GM23338 (cell line): ENCODE data around the gene KCTD2. TPM values are rescaled to one million over a fixed set of nuclear protein-coding genes. Genes with fewer than 3 reads are reported as not detected.

Experiments used
- ATAC-seq: fragments of 200-7000 bp; cut with Tn5 transposase; 3 replicates; pipeline ENCODE4 v1.9.1; 2020
- DNase-seq: peaks from one replicate; pipeline ENCODE4 v3.0.0-alpha.2; 2015; ENCODE audit warnings: low spot score
- H2AFZ ChIP-seq: fragments of 200-600 bp; sonication (generic); 2 replicates; pipeline ENCODE4 v1.8.0; 2016; ENCODE audit warnings: antibody characterized with exemption, mild to moderate bottlenecking, moderate library complexity
- H3F3A ChIP-seq: fragments of 200-600 bp; sonication (generic); replicated peaks from 2 replicates; pipeline ENCODE4 v1.8.0; 2017; ENCODE audit warnings: antibody characterized with exemption, mixed run types, low read depth
- H3K27ac ChIP-seq: fragments of 200-600 bp; sonication (generic); 2 replicates; pipeline ENCODE4 v1.6.1; 2016; ENCODE audit warnings: low read depth
- H3K27me3 ChIP-seq: fragments of 200-600 bp; sonication (generic); 2 replicates; pipeline ENCODE4 v1.8.0; 2016; ENCODE audit warnings: mild to moderate bottlenecking, mixed run types, moderate library complexity; ENCODE audit not compliant: insufficient read depth
- H3K36me3 ChIP-seq: fragments of 200-600 bp; sonication (generic); 2 replicates; pipeline ENCODE4 v1.8.0; 2016; ENCODE audit warnings: mild to moderate bottlenecking; ENCODE audit not compliant: insufficient read depth
- H3K4me1 ChIP-seq: fragments of 200-600 bp; sonication (generic); 2 replicates; pipeline ENCODE4 v1.8.0; 2016; ENCODE audit warnings: mild to moderate bottlenecking, moderate library complexity; ENCODE audit not compliant: insufficient read depth
- H3K4me2 ChIP-seq: fragments of 200-600 bp; sonication (generic); 2 replicates; pipeline ENCODE4 v1.7.1; 2017; ENCODE audit warnings: mixed run types
- H3K4me3 ChIP-seq: fragments of 200-600 bp; sonication (generic); 2 replicates; pipeline ENCODE4 v1.6.1; 2016; ENCODE audit warnings: mixed run types
- H3K79me2 ChIP-seq: fragments of 200-600 bp; sonication (generic); replicated peaks from 2 replicates; pipeline ENCODE4 v1.8.0; 2017; ENCODE audit warnings: mild to moderate bottlenecking; ENCODE audit not compliant: insufficient read depth
- H3K9me2 ChIP-seq: fragments of 200-600 bp; sonication (generic); 2 replicates; pipeline ENCODE4 v1.8.0; 2017; ENCODE audit not compliant: insufficient read depth
- H4K20me1 ChIP-seq: fragments of 200-600 bp; sonication (generic); replicated peaks from 2 replicates; pipeline ENCODE4 v1.8.0; 2017; ENCODE audit warnings: mild to moderate bottlenecking; ENCODE audit not compliant: insufficient read depth
- H3K27ac Mint-ChIP-seq: 2 replicates; pipeline ENCODE4 v1.8.0; 2020; ENCODE audit warnings: inconsistent platforms, mild to moderate bottlenecking, moderate library complexity, mixed read lengths
- H3K27me3 Mint-ChIP-seq: 3 replicates; pipeline ENCODE4 v1.8.0; 2022; ENCODE audit warnings: low read depth, mild to moderate bottlenecking, moderate library complexity, mixed read lengths, inconsistent platforms; ENCODE audit not compliant: insufficient read depth, poor library complexity
- H3K36me3 Mint-ChIP-seq: 3 replicates; pipeline ENCODE4 v1.8.0; 2021; ENCODE audit warnings: low read depth, mild to moderate bottlenecking, inconsistent platforms, moderate library complexity, mixed read lengths
- H3K4me1 Mint-ChIP-seq: 3 replicates; pipeline ENCODE4 v1.8.0; 2020; ENCODE audit warnings: mild to moderate bottlenecking, inconsistent platforms, mixed read lengths
- H3K4me3 Mint-ChIP-seq: 3 replicates; pipeline ENCODE4 v1.8.0; 2021; ENCODE audit warnings: moderate library complexity, mild to moderate bottlenecking, inconsistent platforms, mixed read lengths
- H3K9me3 Mint-ChIP-seq: 3 replicates; pipeline ENCODE4 v1.8.0; 2020; ENCODE audit warnings: moderate library complexity, mild to moderate bottlenecking, inconsistent platforms, mixed read lengths
- CREB1 ChIP-seq: fragments of 250-450 bp; sonication (Bioruptor Pico); IDR thresholded peaks from 2 replicates; pipeline ENCODE4 v1.5.0; 2020; ENCODE audit warnings: low read depth, mild to moderate bottlenecking, moderate library complexity
- EZH2 ChIP-seq: fragments of 200-600 bp; sonication (generic); IDR thresholded peaks from one replicate; pipeline ENCODE4 v1.8.0; 2017; ENCODE audit warnings: antibody characterized with exemption, mild to moderate bottlenecking, low read depth; ENCODE audit not compliant: unreplicated experiment
- EZH2phosphoT487 ChIP-seq: fragments of 200-600 bp; sonication (generic); IDR thresholded peaks from one replicate; pipeline ENCODE4 v1.8.1; 2018; ENCODE audit warnings: antibody characterized with exemption; ENCODE audit not compliant: unreplicated experiment
- JUNB ChIP-seq: IDR thresholded peaks from one replicate; pipeline ENCODE4 v1.6.1; 2016; ENCODE audit warnings: antibody characterized with exemption; ENCODE audit not compliant: unreplicated experiment
- NANOG ChIP-seq: IDR thresholded peaks from 2 replicates; pipeline ENCODE4 v1.6.1; 2016; ENCODE audit warnings: antibody characterized with exemption, borderline replicate concordance
- POLR2AphosphoS5 ChIP-seq: IDR thresholded peaks from 2 replicates; pipeline ENCODE4 v1.6.1; 2016; ENCODE audit warnings: antibody characterized with exemption, low read depth
- STAT1 ChIP-seq: IDR thresholded peaks from one replicate; pipeline ENCODE4 v1.6.1; 2016; ENCODE audit warnings: antibody characterized with exemption; ENCODE audit not compliant: unreplicated experiment
- ZNF114 ChIP-seq: fragments of 250-450 bp; sonication (Bioruptor Pico); IDR thresholded peaks from 2 replicates; pipeline ENCODE4 v1.5.0; 2020; ENCODE audit warnings: mild to moderate bottlenecking, moderate library complexity
- ZNF331 ChIP-seq: fragments of 250-450 bp; sonication (Bioruptor Pico); IDR thresholded peaks from 2 replicates; pipeline ENCODE4 v1.5.0; 2020; ENCODE audit warnings: low read depth, mild to moderate bottlenecking, moderate library complexity
- polyA plus RNA-seq: library from polyadenylated mRNA; unstranded; fragments of >200 nt; fragmentation: Nextera tagmentation; extraction: Ambion mirVana; gene quantifications from 2 replicates; pipeline ENCODE4 v1.2.1, GENCODE V29; 2016
- total RNA-seq: library from RNA; depleted of rRNA; stranded (reverse); fragments of >200 nt; shearing (Covaris generic); gene quantifications from 2 replicates; pipeline ENCODE4 v1.2.3, GENCODE V29; 2014
- TF ChIP-seq, protein P1 (sequence below): fragments of 250-450 bp; sonication (Bioruptor Pico); IDR thresholded peaks from 2 replicates; pipeline ENCODE4 v1.5.0; 2020; ENCODE audit warnings: mild to moderate bottlenecking, moderate library complexity
- TF ChIP-seq, protein P2 (sequence below), 2 experiments: fragments of 200-600 bp in 1 of 2; sonication (generic) in 1 of 2; conservative IDR thresholded peaks; 2 replicates each; pipeline versions ENCODE4 v1.5.1 to v1.6.1; 2016 to 2017; ENCODE audit warnings: antibody characterized with exemption in 2 of 2, low read depth in 2 of 2, mild to moderate bottlenecking in 2 of 2, moderate library complexity in 1 of 2
- TF ChIP-seq, protein P3 (sequence below): IDR thresholded peaks from 2 replicates; pipeline ENCODE4 v1.6.1; 2016; ENCODE audit warnings: antibody characterized with exemption
- TF ChIP-seq, protein P4 (sequence below): IDR thresholded peaks from one replicate; pipeline ENCODE4 v1.6.1; 2018; ENCODE audit warnings: antibody characterized with exemption; ENCODE audit not compliant: unreplicated experiment

KCTD2 gene
- total and polyA plus RNA-seq, 2 experiments from 2014 or later: 7.4 to 30.0 TPM

DNA sequence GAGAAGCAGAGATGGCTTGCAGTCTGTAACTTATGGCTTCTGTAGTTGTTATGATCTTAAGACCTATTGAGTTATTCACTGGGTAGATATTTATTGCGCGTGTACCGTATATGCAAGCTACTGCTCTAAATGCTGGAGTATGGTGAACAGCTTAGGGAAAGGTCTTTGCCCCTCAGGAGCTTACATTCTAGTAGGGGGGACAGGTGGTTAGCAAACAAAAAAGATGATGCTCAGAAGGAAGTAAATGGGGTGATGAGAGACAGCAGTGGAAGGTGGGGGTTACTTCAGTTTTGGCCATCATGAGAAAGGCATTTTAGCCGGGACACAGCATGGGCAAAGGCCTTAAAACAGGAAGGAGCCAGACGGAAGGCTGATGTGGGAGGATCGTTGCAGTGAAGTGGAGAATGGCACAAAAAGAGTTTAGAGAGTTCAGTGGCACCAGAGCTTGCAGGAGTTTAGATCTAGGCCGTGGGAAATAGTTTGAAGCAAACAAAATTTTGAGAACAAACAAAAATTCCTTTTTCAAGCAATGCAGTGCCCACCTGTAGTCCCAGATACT is 64.8 kb downstream of the KCTD2 start:
- Histone ChIP-seq H3F3A (peaks cover 28% of the 10 kb centered on the region; the same call in 1 of the 2 replicates), H3K9me2 (no peaks in the 10 kb centered on the region), H2AFZ (no peak overlapping the region), H3K4me3 (no peak overlapping the region), H4K20me1 (no peaks in the 10 kb centered on the region; the same call in 1 of the 2 replicates), H3K27me3 (no peaks in the 10 kb centered on the region), H3K79me2 (peaks cover 17% of the 10 kb centered on the region), H3K4me2 (no peak overlapping the region), H3K36me3 (no peaks in the 10 kb centered on the region), H3K4me1 (peaks cover 10% of the 10 kb centered on the region; the same call in 1 of the 2 replicates), H3K27ac (no peak overlapping the region)
- H3K27ac Mint-ChIP-seq: no peak overlapping the region
- no peak for TF ChIP-seq STAT1
- TF ChIP-seq, protein P1, sequence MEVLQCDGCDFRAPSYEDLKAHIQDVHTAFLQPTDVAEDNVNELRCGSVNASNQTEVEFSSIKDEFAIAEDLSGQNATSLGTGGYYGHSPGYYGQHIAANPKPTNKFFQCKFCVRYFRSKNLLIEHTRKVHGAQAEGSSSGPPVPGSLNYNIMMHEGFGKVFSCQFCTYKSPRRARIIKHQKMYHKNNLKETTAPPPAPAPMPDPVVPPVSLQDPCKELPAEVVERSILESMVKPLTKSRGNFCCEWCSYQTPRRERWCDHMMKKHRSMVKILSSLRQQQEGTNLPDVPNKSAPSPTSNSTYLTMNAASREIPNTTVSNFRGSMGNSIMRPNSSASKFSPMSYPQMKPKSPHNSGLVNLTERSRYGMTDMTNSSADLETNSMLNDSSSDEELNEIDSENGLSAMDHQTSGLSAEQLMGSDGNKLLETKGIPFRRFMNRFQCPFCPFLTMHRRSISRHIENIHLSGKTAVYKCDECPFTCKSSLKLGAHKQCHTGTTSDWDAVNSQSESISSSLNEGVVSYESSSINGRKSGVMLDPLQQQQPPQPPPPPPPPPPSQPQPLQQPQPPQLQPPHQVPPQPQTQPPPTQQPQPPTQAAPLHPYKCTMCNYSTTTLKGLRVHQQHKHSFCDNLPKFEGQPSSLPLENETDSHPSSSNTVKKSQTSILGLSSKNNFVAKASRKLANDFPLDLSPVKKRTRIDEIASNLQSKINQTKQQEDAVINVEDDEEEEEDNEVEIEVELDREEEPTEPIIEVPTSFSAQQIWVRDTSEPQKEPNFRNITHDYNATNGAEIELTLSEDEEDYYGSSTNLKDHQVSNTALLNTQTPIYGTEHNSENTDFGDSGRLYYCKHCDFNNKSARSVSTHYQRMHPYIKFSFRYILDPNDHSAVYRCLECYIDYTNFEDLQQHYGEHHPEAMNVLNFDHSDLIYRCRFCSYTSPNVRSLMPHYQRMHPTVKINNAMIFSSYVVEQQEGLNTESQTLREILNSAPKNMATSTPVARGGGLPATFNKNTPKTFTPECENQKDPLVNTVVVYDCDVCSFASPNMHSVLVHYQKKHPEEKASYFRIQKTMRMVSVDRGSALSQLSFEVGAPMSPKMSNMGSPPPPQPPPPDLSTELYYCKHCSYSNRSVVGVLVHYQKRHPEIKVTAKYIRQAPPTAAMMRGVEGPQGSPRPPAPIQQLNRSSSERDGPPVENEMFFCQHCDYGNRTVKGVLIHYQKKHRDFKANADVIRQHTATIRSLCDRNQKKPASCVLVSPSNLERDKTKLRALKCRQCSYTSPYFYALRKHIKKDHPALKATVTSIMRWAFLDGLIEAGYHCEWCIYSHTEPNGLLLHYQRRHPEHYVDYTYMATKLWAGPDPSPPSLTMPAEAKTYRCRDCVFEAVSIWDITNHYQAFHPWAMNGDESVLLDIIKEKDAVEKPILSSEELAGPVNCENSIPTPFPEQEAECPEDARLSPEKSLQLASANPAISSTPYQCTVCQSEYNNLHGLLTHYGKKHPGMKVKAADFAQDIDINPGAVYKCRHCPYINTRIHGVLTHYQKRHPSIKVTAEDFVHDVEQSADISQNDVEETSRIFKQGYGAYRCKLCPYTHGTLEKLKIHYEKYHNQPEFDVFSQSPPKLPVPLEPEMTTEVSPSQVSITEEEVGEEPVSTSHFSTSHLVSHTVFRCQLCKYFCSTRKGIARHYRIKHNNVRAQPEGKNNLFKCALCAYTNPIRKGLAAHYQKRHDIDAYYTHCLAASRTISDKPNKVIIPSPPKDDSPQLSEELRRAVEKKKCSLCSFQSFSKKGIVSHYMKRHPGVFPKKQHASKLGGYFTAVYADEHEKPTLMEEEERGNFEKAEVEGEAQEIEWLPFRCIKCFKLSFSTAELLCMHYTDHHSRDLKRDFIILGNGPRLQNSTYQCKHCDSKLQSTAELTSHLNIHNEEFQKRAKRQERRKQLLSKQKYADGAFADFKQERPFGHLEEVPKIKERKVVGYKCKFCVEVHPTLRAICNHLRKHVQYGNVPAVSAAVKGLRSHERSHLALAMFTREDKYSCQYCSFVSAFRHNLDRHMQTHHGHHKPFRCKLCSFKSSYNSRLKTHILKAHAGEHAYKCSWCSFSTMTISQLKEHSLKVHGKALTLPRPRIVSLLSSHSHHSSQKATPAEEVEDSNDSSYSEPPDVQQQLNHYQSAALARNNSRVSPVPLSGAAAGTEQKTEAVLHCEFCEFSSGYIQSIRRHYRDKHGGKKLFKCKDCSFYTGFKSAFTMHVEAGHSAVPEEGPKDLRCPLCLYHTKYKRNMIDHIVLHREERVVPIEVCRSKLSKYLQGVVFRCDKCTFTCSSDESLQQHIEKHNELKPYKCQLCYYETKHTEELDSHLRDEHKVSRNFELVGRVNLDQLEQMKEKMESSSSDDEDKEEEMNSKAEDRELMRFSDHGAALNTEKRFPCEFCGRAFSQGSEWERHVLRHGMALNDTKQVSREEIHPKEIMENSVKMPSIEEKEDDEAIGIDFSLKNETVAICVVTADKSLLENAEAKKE: no peak
- no peak for TF ChIP-seq ZNF331
- TF ChIP-seq, protein P2, sequence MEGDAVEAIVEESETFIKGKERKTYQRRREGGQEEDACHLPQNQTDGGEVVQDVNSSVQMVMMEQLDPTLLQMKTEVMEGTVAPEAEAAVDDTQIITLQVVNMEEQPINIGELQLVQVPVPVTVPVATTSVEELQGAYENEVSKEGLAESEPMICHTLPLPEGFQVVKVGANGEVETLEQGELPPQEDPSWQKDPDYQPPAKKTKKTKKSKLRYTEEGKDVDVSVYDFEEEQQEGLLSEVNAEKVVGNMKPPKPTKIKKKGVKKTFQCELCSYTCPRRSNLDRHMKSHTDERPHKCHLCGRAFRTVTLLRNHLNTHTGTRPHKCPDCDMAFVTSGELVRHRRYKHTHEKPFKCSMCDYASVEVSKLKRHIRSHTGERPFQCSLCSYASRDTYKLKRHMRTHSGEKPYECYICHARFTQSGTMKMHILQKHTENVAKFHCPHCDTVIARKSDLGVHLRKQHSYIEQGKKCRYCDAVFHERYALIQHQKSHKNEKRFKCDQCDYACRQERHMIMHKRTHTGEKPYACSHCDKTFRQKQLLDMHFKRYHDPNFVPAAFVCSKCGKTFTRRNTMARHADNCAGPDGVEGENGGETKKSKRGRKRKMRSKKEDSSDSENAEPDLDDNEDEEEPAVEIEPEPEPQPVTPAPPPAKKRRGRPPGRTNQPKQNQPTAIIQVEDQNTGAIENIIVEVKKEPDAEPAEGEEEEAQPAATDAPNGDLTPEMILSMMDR (conservative IDR thresholded peaks at IDR 0.05; ENCODE audit: low read depth in 2 of 2): no peak
- TF ChIP-seq NANOG: no peak
- no peak for TF ChIP-seq EZH2phosphoT487
- no peak for TF ChIP-seq EZH2
- no peak for TF ChIP-seq ZNF114 (CRISPR knock-in tag)
- TF ChIP-seq, protein P3, sequence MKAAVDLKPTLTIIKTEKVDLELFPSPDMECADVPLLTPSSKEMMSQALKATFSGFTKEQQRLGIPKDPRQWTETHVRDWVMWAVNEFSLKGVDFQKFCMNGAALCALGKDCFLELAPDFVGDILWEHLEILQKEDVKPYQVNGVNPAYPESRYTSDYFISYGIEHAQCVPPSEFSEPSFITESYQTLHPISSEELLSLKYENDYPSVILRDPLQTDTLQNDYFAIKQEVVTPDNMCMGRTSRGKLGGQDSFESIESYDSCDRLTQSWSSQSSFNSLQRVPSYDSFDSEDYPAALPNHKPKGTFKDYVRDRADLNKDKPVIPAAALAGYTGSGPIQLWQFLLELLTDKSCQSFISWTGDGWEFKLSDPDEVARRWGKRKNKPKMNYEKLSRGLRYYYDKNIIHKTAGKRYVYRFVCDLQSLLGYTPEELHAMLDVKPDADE: no peak
- TF ChIP-seq CREB1 (CRISPR knock-in tag): no peak
- TF ChIP-seq POLR2AphosphoS5: no peak
- TF ChIP-seq, protein P4, sequence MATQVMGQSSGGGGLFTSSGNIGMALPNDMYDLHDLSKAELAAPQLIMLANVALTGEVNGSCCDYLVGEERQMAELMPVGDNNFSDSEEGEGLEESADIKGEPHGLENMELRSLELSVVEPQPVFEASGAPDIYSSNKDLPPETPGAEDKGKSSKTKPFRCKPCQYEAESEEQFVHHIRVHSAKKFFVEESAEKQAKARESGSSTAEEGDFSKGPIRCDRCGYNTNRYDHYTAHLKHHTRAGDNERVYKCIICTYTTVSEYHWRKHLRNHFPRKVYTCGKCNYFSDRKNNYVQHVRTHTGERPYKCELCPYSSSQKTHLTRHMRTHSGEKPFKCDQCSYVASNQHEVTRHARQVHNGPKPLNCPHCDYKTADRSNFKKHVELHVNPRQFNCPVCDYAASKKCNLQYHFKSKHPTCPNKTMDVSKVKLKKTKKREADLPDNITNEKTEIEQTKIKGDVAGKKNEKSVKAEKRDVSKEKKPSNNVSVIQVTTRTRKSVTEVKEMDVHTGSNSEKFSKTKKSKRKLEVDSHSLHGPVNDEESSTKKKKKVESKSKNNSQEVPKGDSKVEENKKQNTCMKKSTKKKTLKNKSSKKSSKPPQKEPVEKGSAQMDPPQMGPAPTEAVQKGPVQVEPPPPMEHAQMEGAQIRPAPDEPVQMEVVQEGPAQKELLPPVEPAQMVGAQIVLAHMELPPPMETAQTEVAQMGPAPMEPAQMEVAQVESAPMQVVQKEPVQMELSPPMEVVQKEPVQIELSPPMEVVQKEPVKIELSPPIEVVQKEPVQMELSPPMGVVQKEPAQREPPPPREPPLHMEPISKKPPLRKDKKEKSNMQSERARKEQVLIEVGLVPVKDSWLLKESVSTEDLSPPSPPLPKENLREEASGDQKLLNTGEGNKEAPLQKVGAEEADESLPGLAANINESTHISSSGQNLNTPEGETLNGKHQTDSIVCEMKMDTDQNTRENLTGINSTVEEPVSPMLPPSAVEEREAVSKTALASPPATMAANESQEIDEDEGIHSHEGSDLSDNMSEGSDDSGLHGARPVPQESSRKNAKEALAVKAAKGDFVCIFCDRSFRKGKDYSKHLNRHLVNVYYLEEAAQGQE: no peak
- no peak for TF ChIP-seq JUNB
- no peaks in the 10 kb centered on the region for H3K9me3 Mint-ChIP-seq
- ATAC-seq (no peak), DNase-seq (no peak)
- H3K4me1 Mint-ChIP-seq: peaks cover 29% of the 10 kb centered on the region
- H3K4me3 Mint-ChIP-seq: peak overlapping the region; percentile 50
- peaks cover 16% of the 10 kb centered on the region; the same call in 2 of the 3 replicates for H3K36me3 Mint-ChIP-seq
- peaks cover 18% of the 10 kb centered on the region for H3K27me3 Mint-ChIP-seq
